ENCODE results near the gene MN1.

DNA sequence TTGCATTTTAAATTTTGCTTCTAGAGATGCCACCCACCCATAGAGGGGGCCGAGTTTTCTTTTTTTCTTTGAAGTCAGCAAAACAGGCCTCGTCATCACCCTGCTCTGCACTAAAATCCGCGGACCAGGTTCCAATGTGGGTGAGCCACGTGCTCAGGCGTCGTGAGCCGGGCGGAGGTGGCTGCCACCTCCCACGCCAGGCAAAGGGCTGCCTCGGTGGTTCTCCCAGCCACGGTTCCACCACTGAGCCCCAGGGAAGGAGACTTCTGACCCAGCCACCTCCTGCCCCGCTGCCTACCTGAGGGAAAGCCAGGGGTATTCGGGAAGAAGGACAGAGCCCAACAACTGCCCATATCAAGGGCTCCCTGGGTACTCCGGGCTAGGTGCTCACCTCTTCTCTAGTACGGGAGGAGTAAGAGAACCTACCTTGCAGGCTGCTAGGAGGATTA is 45.3 kb downstream of the MN1 start:
- TF ChIP-seq CTCF (IDR thresholded peaks at IDR 0.05) (no peak), POLR2A (IDR thresholded peaks at IDR 0.05) (no peak)

Data from uterus (tissue), 2 donors.